Adrenal gland (tissue), 5 donors: ENCODE measurements around the gene PIM3.

Source experiments
- POLR2A ChIP-seq, 2 donors: fragments of 450-650 bp; IDR thresholded peaks; one replicate each; pipeline ENCODE4 v1.6.1; 2017; ENCODE audit warnings: antibody characterized with exemption in 2 of 2, mild to moderate bottlenecking in 2 of 2, moderate library complexity in 1 of 2
- TF ChIP-seq, protein P1 (sequence below), 6 experiments: fragments of 450-650 bp in 4 of 6; fragments of 200-600 bp in 2 of 6; sonication (generic) in 1 of 6; IDR thresholded peaks; 1 replicate in 5 of 6; 2 replicates in 1 of 6; pipeline versions ENCODE4 v1.5.1 to v1.8.0; 2016 to 2021; ENCODE audit warnings: antibody characterized with exemption in 6 of 6, mild to moderate bottlenecking in 2 of 6, moderate library complexity in 1 of 6
- donor health status: DM: no; HTN: no; CAD: no.

DNA sequence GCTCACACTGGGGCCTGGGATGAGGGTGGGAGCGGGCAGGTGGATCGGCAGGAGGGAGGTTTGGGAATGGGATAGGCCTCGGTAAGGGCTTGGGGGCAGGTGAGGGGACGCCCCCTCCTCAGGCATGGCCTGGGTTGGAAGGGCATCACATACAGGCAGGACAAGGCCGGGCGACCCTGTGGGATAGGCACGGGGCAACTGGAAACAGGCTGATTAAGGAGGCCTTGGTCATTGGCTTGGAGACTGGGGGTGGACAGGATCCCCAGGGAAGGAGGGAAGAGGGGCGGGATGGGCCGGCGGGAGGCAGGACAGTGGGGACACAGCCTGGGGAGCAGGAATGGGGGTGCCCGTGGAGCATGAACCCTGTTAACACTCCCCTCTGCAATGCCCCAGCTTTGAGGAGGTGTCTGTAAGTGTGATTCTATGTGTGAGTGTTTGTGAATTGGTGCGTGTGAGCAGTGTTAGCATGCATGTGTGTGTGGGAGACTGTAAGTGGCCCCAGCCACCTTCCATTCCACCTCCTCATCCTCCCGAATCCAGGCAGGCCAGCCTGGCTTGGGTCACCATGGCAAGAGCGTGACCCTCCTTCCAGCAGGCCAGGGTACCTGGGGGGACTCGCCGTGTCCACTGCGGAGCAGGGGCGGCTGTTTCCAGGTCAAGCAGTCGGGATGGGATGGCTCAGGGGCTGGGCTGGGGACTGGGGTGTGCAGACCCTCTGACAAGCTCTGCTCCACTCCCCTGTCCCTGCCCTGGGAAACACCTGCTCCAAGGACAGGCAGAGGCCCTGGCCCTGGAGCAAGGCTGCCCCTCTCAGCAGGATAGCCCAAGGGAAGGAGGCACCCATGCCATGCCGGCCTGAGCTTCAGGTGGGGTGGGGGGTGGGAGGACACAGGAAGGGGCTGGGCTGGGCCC lies 3.4 kb upstream of the PIM3 start:
- TF ChIP-seq, protein P1, sequence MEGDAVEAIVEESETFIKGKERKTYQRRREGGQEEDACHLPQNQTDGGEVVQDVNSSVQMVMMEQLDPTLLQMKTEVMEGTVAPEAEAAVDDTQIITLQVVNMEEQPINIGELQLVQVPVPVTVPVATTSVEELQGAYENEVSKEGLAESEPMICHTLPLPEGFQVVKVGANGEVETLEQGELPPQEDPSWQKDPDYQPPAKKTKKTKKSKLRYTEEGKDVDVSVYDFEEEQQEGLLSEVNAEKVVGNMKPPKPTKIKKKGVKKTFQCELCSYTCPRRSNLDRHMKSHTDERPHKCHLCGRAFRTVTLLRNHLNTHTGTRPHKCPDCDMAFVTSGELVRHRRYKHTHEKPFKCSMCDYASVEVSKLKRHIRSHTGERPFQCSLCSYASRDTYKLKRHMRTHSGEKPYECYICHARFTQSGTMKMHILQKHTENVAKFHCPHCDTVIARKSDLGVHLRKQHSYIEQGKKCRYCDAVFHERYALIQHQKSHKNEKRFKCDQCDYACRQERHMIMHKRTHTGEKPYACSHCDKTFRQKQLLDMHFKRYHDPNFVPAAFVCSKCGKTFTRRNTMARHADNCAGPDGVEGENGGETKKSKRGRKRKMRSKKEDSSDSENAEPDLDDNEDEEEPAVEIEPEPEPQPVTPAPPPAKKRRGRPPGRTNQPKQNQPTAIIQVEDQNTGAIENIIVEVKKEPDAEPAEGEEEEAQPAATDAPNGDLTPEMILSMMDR (IDR thresholded peaks at IDR 0.05) = no peak
- no peak for TF ChIP-seq POLR2A (IDR thresholded peaks at IDR 0.05)
